ENCODE results near the gene CAMSAP2. TPM values are rescaled to one million over a fixed set of nuclear protein-coding genes. Genes with fewer than 3 reads are reported as not detected.

Gene CAMSAP2
- total and polyA plus RNA-seq, 8 donors: 2.7 to 10.3 (median 4.4) TPM

DNA sequence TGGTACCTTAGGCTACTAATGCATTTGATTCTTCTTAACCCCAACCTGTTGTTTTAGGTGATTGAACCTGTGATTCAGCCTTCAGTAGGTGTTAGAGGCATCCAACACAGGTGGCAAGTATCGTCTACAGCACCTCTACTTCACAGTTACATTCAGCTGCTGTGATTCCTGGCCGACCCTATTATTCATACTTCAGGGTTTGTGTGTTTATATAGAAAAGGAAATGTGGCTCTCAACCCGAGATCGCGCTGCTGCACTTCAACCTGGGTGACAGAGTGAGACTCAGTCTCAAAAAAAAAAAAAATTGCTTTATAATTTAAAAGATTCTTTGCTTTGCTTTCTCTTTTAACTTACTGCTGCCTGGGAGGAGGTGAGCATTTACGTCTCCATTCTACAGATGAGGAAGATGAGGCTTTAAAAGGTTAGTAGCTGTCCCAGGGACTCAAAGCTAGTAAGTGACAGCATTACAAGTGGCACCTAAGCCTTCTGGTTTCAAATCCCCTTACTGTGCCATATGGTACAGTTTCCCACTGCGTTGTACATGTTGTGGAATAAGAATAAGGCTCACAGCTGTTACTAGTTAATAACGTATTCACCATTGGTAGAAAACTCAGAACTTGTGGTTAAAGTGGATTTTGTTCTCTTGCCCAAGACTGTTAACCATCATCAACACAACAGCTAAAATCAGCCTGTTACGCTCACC is 124.2 kb downstream of the CAMSAP2 start:
- H3K27ac ChIP-seq: no peak overlapping the region
- 94 to 96% methylated on average over 9 of the region's 9 CpGs for WGBS, 2 donors

DNA sequence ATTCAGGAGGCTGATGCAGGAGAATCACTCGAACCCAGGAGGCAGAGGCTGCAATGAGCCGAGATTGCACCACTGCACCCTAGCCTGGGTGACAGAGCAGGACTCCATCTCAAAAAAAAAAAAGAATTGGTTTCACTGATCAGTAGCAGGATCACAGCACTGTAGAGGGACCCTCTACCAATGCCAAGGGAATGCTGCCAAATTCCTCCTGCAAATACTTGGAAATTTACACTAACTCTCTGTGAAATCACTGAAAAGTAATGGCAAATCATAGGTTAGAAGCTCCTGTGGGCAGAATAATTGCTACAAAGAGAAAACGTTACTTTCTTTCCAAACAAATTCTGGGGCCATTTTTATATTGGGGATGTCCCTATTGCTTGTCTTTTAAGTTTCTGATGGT is 127.4 kb downstream of the CAMSAP2 start:
- DNase-seq: no peak
- 68 to 75% methylated on average over 3 of the region's 3 CpGs for WGBS, 2 donors
- Histone ChIP-seq H3K36me3 (no peaks in the 10 kb centered on the region), H3K4me1 (no peaks in the 10 kb centered on the region), H3K27me3 (no peaks in the 10 kb centered on the region), H3K27ac (no peak overlapping the region), H3K9me3 (no peaks in the 10 kb centered on the region), H3K4me3 (no peak overlapping the region)
- no peak for FAIRE-seq
- TF ChIP-seq, protein P1, sequence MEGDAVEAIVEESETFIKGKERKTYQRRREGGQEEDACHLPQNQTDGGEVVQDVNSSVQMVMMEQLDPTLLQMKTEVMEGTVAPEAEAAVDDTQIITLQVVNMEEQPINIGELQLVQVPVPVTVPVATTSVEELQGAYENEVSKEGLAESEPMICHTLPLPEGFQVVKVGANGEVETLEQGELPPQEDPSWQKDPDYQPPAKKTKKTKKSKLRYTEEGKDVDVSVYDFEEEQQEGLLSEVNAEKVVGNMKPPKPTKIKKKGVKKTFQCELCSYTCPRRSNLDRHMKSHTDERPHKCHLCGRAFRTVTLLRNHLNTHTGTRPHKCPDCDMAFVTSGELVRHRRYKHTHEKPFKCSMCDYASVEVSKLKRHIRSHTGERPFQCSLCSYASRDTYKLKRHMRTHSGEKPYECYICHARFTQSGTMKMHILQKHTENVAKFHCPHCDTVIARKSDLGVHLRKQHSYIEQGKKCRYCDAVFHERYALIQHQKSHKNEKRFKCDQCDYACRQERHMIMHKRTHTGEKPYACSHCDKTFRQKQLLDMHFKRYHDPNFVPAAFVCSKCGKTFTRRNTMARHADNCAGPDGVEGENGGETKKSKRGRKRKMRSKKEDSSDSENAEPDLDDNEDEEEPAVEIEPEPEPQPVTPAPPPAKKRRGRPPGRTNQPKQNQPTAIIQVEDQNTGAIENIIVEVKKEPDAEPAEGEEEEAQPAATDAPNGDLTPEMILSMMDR (IDR thresholded peaks at IDR 0.05): no peak
- no peak for ATAC-seq
- intact Hi-C loops (cut with DNase I): no loop called here

More for the DNA sequence above, 124.2 kb downstream of the CAMSAP2 start:
- Histone ChIP-seq H3K36me3 (no peaks in the 10 kb centered on the region), H3K9me3 (no peaks in the 10 kb centered on the region), H3K27me3 (no peaks in the 10 kb centered on the region), H3K4me3 (no peak overlapping the region), H3K4me1 (no peaks in the 10 kb centered on the region)
- DNase-seq (no peak), ATAC-seq (no peak), FAIRE-seq (no peak)
- TF ChIP-seq, protein P1 (IDR thresholded peaks at IDR 0.05): no peak
- intact Hi-C loops (cut with DNase I): no loop called here

DNA sequence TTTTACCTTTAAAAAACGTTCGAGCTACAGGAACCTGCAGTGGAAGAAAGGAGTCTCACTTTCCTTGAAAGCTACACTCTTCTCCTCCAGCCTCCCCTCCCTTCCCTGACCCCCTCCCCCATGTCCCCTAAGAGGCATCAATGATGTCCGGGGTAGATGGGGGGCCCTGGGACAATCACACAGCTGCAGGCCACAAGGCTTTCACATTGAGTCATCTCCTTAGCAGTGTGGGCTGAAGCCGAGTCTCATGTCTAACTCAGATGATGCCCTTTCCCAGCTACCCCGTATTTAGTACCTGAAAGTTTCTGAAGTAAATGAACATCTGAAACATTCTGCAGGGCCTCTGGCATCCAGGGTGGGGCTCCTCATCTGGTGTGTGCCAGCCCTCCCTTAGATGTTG is 127.8 kb downstream of the CAMSAP2 start:
- TF ChIP-seq, protein P1 (IDR thresholded peaks at IDR 0.05): no peak
- 37 to 41% methylated on average over 5 of the region's 5 CpGs for WGBS, 2 donors
- Histone ChIP-seq H3K9me3 (no peaks in the 10 kb centered on the region), H3K36me3 (no peaks in the 10 kb centered on the region), H3K27ac (no peak overlapping the region), H3K4me3 (no peak overlapping the region), H3K27me3 (no peaks in the 10 kb centered on the region), H3K4me1 (no peaks in the 10 kb centered on the region)
- ATAC-seq (peak in 1 of 4 donors; percentile 34), FAIRE-seq (no peak), DNase-seq (no peak)
- intact Hi-C loops (cut with DNase I): no loop called here

DNA sequence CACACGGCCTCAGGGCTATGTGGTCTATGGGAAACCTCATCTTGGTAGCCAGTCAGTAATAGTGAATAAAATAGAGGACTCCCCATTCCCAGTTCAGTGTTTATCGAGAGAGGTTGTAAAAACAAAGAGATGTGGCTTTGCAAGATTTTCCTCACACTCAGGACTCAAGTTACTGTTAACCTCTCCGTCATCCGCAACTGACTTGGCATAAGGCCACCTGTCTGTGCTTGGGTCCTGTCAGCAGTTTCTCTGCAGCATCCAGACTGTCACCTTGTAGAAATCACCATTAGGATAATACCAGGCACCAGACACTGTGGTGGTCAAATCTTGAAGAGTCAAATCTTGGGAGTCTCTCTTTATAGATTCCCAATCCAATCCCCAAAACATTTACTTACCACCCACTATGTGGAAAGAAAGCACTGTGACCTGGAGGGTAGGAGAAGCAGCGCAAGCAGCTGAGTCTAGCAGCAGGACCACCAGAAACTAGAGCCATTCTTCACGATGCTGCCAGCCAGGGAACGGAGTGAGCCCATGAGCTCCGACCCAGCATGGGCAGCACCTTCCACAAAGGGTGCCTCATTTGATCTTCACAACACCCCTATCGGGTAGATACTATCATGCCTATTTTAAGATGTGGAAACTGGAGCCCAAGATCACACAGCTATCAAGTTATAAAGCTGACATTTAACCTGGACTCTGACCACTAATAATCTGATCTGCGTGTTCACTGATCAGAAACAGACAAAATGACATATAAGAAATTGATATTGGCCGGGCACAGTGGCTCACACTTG is 128.5 kb downstream of the CAMSAP2 start:
- H3K27me3 ChIP-seq: no peaks in the 10 kb centered on the region
- no peak for FAIRE-seq
- WGBS, 2 donors: 44 to 46% methylated on average over 11 of the region's 11 CpGs
- H3K36me3 ChIP-seq: no peaks in the 10 kb centered on the region
- intact Hi-C loops (cut with DNase I): no loop called here
- no peak for DNase-seq
- H3K4me1 ChIP-seq: no peaks in the 10 kb centered on the region
- no peak overlapping the region for H3K4me3 ChIP-seq
- H3K9me3 ChIP-seq: no peaks in the 10 kb centered on the region
- no peak overlapping the region for H3K27ac ChIP-seq
- no peak for ATAC-seq
- TF ChIP-seq, protein P1 (IDR thresholded peaks at IDR 0.05): no peak

DNA sequence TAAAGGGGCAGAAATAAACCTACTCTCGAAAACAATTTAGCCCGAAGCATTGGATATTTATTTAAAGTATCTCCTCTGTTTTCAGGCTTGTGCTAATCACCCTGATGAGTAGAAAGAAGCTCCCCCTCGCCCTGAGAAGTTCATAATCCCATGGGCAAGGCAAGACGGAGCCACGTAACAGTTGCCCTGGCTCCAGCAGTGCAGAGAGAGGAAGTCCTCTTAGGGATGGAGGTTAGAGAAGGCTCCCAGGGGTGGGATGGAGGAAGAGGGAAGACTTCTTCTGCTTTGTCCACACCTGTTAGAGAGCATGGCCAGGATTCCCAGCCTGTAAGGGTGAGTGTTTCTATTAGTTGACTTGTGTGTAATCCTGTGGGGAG is 130.7 kb downstream of the CAMSAP2 start:
- no peak for DNase-seq
- no peak for ATAC-seq
- peaks cover 0 to 10% (median 2%) of the 10 kb centered on the region in 4 donors for H3K27me3 ChIP-seq
- H3K4me1 ChIP-seq: peaks cover 0 to 4% (median 0%) of the 10 kb centered on the region in 3 donors
- FAIRE-seq: no peak
- TF ChIP-seq, protein P1 (IDR thresholded peaks at IDR 0.05): no peak
- intact Hi-C loops (cut with DNase I): no loop called here
- no peaks in the 10 kb centered on the region for H3K36me3 ChIP-seq
- 83 to 87% methylated on average over 5 of the region's 5 CpGs for WGBS, 2 donors
- no peak overlapping the region for H3K27ac ChIP-seq
- no peak overlapping the region for H3K4me3 ChIP-seq
- H3K9me3 ChIP-seq: no peaks in the 10 kb centered on the region

All from pancreas (tissue), 10 donors.